Right lobe of liver (tissue), 6 donors: Measurements from ENCODE around the gene PON3. TPM values are rescaled to one million over a fixed set of nuclear protein-coding genes. Genes with fewer than 3 reads are reported as not detected.

Source experiments
- ATAC-seq, 4 donors: fragments of 200-7000 bp; cut with Tn5 transposase; one replicate each; pipeline ENCODE4 v1.9.1; 2020; ENCODE audit warnings: mild to moderate bottlenecking in 4 of 4, moderate library complexity in 4 of 4
- DNase-seq, 3 donors: peaks; one replicate each; pipeline ENCODE4 v3.0.0-alpha.2; 2020
- H3K27ac ChIP-seq, 3 donors: fragments of 200-600 bp; one replicate each; pipeline ENCODE4 v1.8.0; 2022
- H3K27me3 ChIP-seq, 2 donors: fragments of 200-600 bp; one replicate each; pipeline ENCODE4 v1.8.0; 2022
- H3K36me3 ChIP-seq, 4 donors: fragments of 200-600 bp; sonication (generic) in 1 of 4; one replicate each; pipeline versions ENCODE4 v1.5.1 to v1.8.0; 2017 to 2022; ENCODE audit warnings: control low read depth in 1 of 4
- H3K4me1 ChIP-seq, 4 donors: fragments of 200-600 bp; sonication (generic) in 1 of 4; one replicate each; pipeline versions ENCODE4 v1.5.1 to v1.8.0; 2017 to 2022; ENCODE audit warnings: control low read depth in 1 of 4
- H3K4me3 ChIP-seq, 3 donors: fragments of 200-600 bp; one replicate each; pipeline ENCODE4 v1.8.0; 2022
- H3K9me3 ChIP-seq, 4 donors: fragments of 200-600 bp; sonication (generic) in 1 of 4; one replicate each; pipeline versions ENCODE4 v1.5.1 to v1.8.0; 2017 to 2022; ENCODE audit warnings: control low read depth in 1 of 4
- CTCF ChIP-seq, 4 donors: fragments of 200-600 bp in 3 of 4; fragments of 450-650 bp in 1 of 4; IDR thresholded peaks; one replicate each; pipeline versions ENCODE4 v1.5.1 to v1.8.0; 2016 to 2022; ENCODE audit warnings: antibody characterized with exemption in 4 of 4, mild to moderate bottlenecking in 2 of 4
- POLR2A ChIP-seq: fragments of 450-650 bp; IDR thresholded peaks from one replicate; pipeline ENCODE4 v1.6.1; 2017; ENCODE audit warnings: antibody characterized with exemption, mild to moderate bottlenecking
- WGBS: methylation state at CpG from one replicate; pipeline ENCODE4 v1.1.6; 2018; ENCODE audit warnings: low coverage, low lambda C conversion rate; ENCODE audit not compliant: insufficient coverage; ENCODE audit errors: missing lambda C conversion rate; 5-methylcytosine and 5-hydroxymethylcytosine counted together
- intact Hi-C, 2 donors: fragments of 100-400 bp; cut with DNase I; formaldehyde crosslinking; loops; one replicate each; pipeline versions ENCODE4 v1.11.2 to v1.14.1; 2022
- total RNA-seq, 6 experiments: library from RNA; depleted of rRNA in 2 of 6; stranded (reverse); fragments of >200 nt in 2 of 6; fragmentation: NEBNext Ultra II Directional in 3 of 6; extraction: Animal tissue kit (Norgen Biotek cat#: 25700) in 3 of 6; gene quantifications; one replicate each; pipeline versions ENCODE4 v1.1.0 to v1.2.4, GENCODE V29; 2016 to 2023
- donor health status: DM: no; HTN: yes; CAD: no.
- donor health status: DM: no; HTN: no; CAD: no.
- donor health status: DM: no; HTN: no; CAD: no.
- donor health status: DM: no; HTN: yes; CAD: no.
- donor health status: DM: no; HTN: yes; CAD: no.

The PON3 gene
- total RNA-seq, 6 experiments from 2014 or later, result 149 to 328 (median 193) TPM

GRCh38 chr7:95411036-95411435 is 14.9 kb upstream of the PON3 start:
- no peaks in the 10 kb centered on the region for H3K27me3 ChIP-seq
- H3K4me1 ChIP-seq, result peaks cover 0 to 8% (median 0%) of the 10 kb centered on the region in 4 donors
- no peak overlapping the region for H3K27ac ChIP-seq
- H3K9me3 ChIP-seq, result no peaks in the 10 kb centered on the region
- DNase-seq (no peak), ATAC-seq (no peak)
- H3K4me3 ChIP-seq, result no peak overlapping the region
- H3K36me3 ChIP-seq, result peaks cover 0 to 29% (median 5%) of the 10 kb centered on the region in 4 donors
- no peak for TF ChIP-seq CTCF (IDR thresholded peaks at IDR 0.05)
- TF ChIP-seq POLR2A, result no peak
- WGBS, result 94% methylated on average over 3 of the region's 3 CpGs
- intact Hi-C loops, result no loop called here

GRCh38 chr7:95407751-95408150 is 11.6 kb upstream of the PON3 start:
- H3K9me3 ChIP-seq, result no peaks in the 10 kb centered on the region
- H3K36me3 ChIP-seq, result peaks cover 0 to 23% (median 5%) of the 10 kb centered on the region in 4 donors
- no peaks in the 10 kb centered on the region for H3K27me3 ChIP-seq
- no peak overlapping the region for H3K27ac ChIP-seq
- intact Hi-C loops, result no loop called here
- peaks cover 0 to 38% (median 7%) of the 10 kb centered on the region in 4 donors for H3K4me1 ChIP-seq
- H3K4me3 ChIP-seq, result no peak overlapping the region
- WGBS, result 81% methylated on average over 2 of the region's 2 CpGs
- DNase-seq, result no peak
- TF ChIP-seq POLR2A, result no peak
- no peak for TF ChIP-seq CTCF (IDR thresholded peaks at IDR 0.05)
- no peak for ATAC-seq

GRCh38 chr7:95405800-95406199 is 9.6 kb upstream of the PON3 start:
- TF ChIP-seq CTCF (IDR thresholded peaks at IDR 0.05), result no peak
- TF ChIP-seq POLR2A, result no peak
- H3K27ac ChIP-seq, result no peak overlapping the region
- ATAC-seq, result no peak
- WGBS, result 91% methylated on average over 6 of the region's 6 CpGs
- H3K9me3 ChIP-seq, result no peaks in the 10 kb centered on the region
- H3K4me1 ChIP-seq, result peaks cover 0 to 51% (median 7%) of the 10 kb centered on the region in 4 donors
- H3K27me3 ChIP-seq, result no peaks in the 10 kb centered on the region
- peaks cover 0 to 20% (median 3%) of the 10 kb centered on the region in 4 donors for H3K36me3 ChIP-seq
- intact Hi-C loops, result no loop called here
- no peak for DNase-seq
- no peak overlapping the region for H3K4me3 ChIP-seq

- 93% methylated on average over 3 of the region's 3 CpGs for WGBS
- intact Hi-C loops, result no loop called here
- ATAC-seq (no peak), DNase-seq (no peak)
- H3K27me3 ChIP-seq, result no peaks in the 10 kb centered on the region
- no peak overlapping the region for H3K4me3 ChIP-seq
- TF ChIP-seq CTCF (IDR thresholded peaks at IDR 0.05) (no peak), POLR2A (no peak)
- H3K27ac ChIP-seq, result no peak overlapping the region
- no peaks in the 10 kb centered on the region for H3K9me3 ChIP-seq
- H3K36me3 ChIP-seq, result peaks cover 0 to 17% (median 3%) of the 10 kb centered on the region in 4 donors
- H3K4me1 ChIP-seq, result peaks cover 0 to 56% (median 7%) of the 10 kb centered on the region in 4 donors
Measured at GRCh38 chr7:95405208-95405607, 9.0 kb upstream of the PON3 start.
